ENCODE results near the gene TCAP. TPM values are rescaled to one million over a fixed set of nuclear protein-coding genes. Genes with fewer than 3 reads are reported as not detected.

TCAP gene
- total RNA-seq, 1 donor from 2014 or later: 0.49 TPM

GRCh38 chr17:39641097-39641496 is 24.1 kb upstream of the TCAP start:
- DNase-seq (ENCODE audit: extremely low spot score in 2 of 2): no peak
- TF ChIP-seq POLR2A (IDR thresholded peaks at IDR 0.05): no peak
- no peak for TF ChIP-seq CTCF (IDR thresholded peaks at IDR 0.05)
- TF ChIP-seq POLR2AphosphoS5 (IDR thresholded peaks at IDR 0.05; ENCODE audit: insufficient read depth in 1 of 2, low read depth in 1 of 2): no peak
- Histone ChIP-seq H3K4me3 (no peak overlapping the region), H3K36me3 (no peaks in the 10 kb centered on the region), H3K9me3 (no peaks in the 10 kb centered on the region), H3K4me1 (peaks cover 67% of the 10 kb centered on the region), H3K27ac (no peak overlapping the region), H3K27me3 (no peaks in the 10 kb centered on the region)
- intact Hi-C loops (cut with DNase I): no loop called here

DNA sequence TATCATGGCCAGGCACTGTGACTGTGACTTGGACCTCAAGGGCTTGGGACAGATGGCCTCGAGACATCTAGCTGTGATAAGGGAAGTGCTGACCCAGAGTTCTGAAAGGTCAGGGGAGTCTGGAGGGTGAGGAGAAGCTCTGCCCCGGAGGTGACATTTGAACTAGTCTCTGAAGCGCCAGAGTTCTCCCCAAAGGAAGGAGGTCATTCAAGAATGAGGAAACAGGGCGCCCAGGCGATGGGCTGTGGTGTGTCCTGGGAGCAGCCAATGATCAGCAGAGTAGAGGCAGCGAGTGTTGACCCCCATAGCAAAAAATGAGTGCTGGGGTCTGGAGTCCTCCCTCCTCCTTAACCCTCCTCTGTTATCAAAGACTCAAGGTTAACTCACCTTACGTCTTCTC is 23.3 kb upstream of the TCAP start:
- Histone ChIP-seq H3K36me3 (no peaks in the 10 kb centered on the region), H3K4me3 (no peak overlapping the region), H3K4me1 (peaks cover 60% of the 10 kb centered on the region), H3K9me3 (no peaks in the 10 kb centered on the region), H3K27ac (no peak overlapping the region), H3K27me3 (no peaks in the 10 kb centered on the region)
- intact Hi-C loops (cut with DNase I): no loop called here
- DNase-seq (ENCODE audit: extremely low spot score in 2 of 2): no peak
- TF ChIP-seq POLR2A (IDR thresholded peaks at IDR 0.05) (no peak), CTCF (IDR thresholded peaks at IDR 0.05) (no peak), POLR2AphosphoS5 (IDR thresholded peaks at IDR 0.05; ENCODE audit: insufficient read depth in 1 of 2, low read depth in 1 of 2) (no peak)

DNA sequence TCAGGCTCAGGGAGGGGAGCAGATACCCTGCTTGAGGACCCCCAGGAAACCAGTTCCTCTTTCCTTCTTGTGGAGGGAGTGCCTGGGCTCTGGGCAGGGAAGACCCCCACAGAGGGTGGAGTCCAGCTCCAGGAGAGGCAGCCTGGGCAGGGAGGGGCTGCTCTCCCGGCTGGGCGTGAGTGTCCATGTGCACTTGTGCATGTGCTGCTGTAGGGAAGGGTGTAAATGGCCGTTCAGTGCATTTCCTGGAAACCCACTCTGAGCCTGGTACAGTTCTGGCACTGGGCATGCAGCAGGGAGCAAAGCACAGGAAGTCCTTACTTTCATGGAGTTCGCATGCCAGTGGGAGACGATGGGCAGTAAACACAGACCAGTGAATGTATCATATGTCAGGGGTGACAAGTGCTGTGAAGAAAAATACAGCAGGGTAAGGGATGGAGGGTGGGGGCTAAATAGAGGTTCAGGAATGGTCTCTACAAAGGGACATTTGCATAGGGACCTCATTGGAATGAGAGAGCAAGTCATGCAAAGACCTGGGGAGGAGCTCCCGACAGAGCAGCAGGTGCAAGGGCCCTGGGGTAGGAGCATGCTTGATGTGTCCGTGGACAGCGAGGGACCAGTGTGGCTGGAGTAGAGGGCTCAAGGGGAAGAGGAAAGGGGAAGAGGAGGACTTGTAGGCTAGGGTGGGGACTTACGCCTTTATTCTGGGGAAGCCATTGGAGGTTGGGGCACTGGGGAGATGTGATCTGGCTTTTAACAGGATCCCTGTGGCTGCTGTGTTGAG is 22.7 kb upstream of the TCAP start:
- H3K9me3 ChIP-seq: no peaks in the 10 kb centered on the region
- no peak for DNase-seq (ENCODE audit: extremely low spot score in 2 of 2)
- intact Hi-C loops (cut with DNase I): no loop called here
- no peak for TF ChIP-seq POLR2AphosphoS5 (IDR thresholded peaks at IDR 0.05; ENCODE audit: insufficient read depth in 1 of 2, low read depth in 1 of 2)
- no peak for TF ChIP-seq CTCF (IDR thresholded peaks at IDR 0.05)
- TF ChIP-seq POLR2A (IDR thresholded peaks at IDR 0.05): no peak
- H3K36me3 ChIP-seq: no peaks in the 10 kb centered on the region
- no peak overlapping the region for H3K27ac ChIP-seq
- no peak overlapping the region for H3K4me3 ChIP-seq
- no peaks in the 10 kb centered on the region for H3K27me3 ChIP-seq
- peaks cover 59% of the 10 kb centered on the region for H3K4me1 ChIP-seq

- H3K4me1 ChIP-seq: peaks cover 51% of the 10 kb centered on the region
- no peak overlapping the region for H3K27ac ChIP-seq
- intact Hi-C loops (cut with DNase I): no loop called here
Measured at GRCh38 chr17:39643271-39643670, 21.9 kb upstream of the TCAP start.

More at GRCh38 chr17:39643271-39643670, 21.9 kb upstream of the TCAP start:
- Histone ChIP-seq H3K36me3 (no peaks in the 10 kb centered on the region), H3K4me3 (no peak overlapping the region), H3K27me3 (no peaks in the 10 kb centered on the region), H3K9me3 (no peaks in the 10 kb centered on the region)
- DNase-seq (ENCODE audit: extremely low spot score in 2 of 2): no peak
- no peak for TF ChIP-seq POLR2AphosphoS5 (IDR thresholded peaks at IDR 0.05; ENCODE audit: insufficient read depth in 1 of 2, low read depth in 1 of 2)
- no peak for TF ChIP-seq POLR2A (IDR thresholded peaks at IDR 0.05)
- TF ChIP-seq CTCF (IDR thresholded peaks at IDR 0.05): no peak

Data from vagina (tissue), 2 donors.